ENCODE data around the gene PRB2. TPM values are rescaled to one million over a fixed set of nuclear protein-coding genes. Genes with fewer than 3 reads are reported as not detected.
"Not testable (repeated sequence)": the region's sequence is repeated elsewhere in the genome, so short reads cannot be mapped to it uniquely, and the experiment has no call there.

Gene PRB2
- total RNA-seq, 1 donor from 2014 or later, result not detected

DNA sequence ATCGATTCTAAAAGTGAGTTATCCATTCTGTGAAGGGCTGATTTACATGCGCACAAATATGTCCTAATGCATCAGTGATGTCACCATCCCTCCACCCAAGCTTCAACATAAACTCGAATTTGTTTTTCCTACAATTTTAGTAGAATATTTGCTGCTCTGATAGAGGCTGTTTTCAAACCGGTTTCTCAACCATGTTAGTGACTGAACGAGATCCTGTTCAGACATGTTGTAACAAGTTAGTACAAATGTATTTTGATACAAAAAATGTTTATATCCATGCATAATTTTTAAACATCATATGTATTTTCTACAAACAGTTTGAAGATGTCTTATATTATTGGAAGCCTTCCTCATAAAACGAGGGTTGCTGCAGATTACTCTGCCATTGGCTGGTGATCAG is 12.7 kb upstream of the PRB2 start:
- H3K27ac Mint-ChIP-seq (ENCODE audit: unreplicated experiment), result no peak overlapping the region
- no peaks in the 10 kb centered on the region for H3K4me1 Mint-ChIP-seq (ENCODE audit: low read depth)
- H3K9me3 Mint-ChIP-seq (ENCODE audit: low read depth), result peaks cover 18% of the 10 kb centered on the region
- peaks cover 7% of the 10 kb centered on the region for H3K36me3 Mint-ChIP-seq (ENCODE audit: low read depth)
- no peak for DNase-seq (ENCODE audit: low spot score)
- no peak overlapping the region for H3K4me3 Mint-ChIP-seq (ENCODE audit: unreplicated experiment)
- no peaks in the 10 kb centered on the region for H3K27me3 Mint-ChIP-seq (ENCODE audit: low read depth)
- TF ChIP-seq CTCF (IDR thresholded peaks at IDR 0.05), result no peak

GRCh38 chr12:11397366-11397765 is 2.0 kb upstream of the PRB2 start:
- Mint-ChIP-seq H3K4me3 (ENCODE audit: unreplicated experiment) (no peak overlapping the region), H3K36me3 (ENCODE audit: low read depth) (no peaks in the 10 kb centered on the region), H3K4me1 (ENCODE audit: low read depth) (no peaks in the 10 kb centered on the region), H3K27ac (ENCODE audit: unreplicated experiment) (no peak overlapping the region), H3K9me3 (ENCODE audit: low read depth) (peaks cover 4% of the 10 kb centered on the region), H3K27me3 (ENCODE audit: low read depth) (no peaks in the 10 kb centered on the region)
- DNase-seq (ENCODE audit: low spot score), result no peak
- no peak for TF ChIP-seq CTCF (IDR thresholded peaks at IDR 0.05)

DNA sequence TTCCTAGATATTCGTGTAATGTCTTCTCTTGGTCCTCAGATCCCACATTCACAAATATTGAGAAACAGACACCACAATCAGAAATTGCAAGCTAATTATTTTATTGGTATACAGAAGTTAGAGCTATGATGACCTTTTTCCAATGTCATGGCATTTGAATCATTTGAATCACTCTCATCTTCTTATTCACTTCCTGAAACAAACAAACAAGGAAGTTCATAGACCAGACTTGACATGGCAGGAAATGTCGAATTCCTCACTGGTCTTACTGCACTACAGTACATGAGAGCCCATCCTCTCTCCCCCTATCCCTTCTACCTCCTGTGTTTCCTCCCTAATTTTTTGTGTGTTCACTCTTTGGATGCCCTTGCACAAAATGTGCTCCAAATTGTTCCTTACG is 3.9 kb downstream of the PRB2 start:
- H3K27me3 Mint-ChIP-seq (ENCODE audit: low read depth), result not testable (repeated sequence)

GRCh38 chr12:11377420-11377819 is 17.9 kb downstream of the PRB2 start:
- Mint-ChIP-seq H3K9me3 (ENCODE audit: low read depth) (peaks cover 59% of the 10 kb centered on the region), H3K36me3 (ENCODE audit: low read depth) (peaks cover 19% of the 10 kb centered on the region)
- not testable (repeated sequence) for H3K27me3 Mint-ChIP-seq (ENCODE audit: low read depth); H3K4me1 Mint-ChIP-seq (ENCODE audit: low read depth); H3K4me3 Mint-ChIP-seq (ENCODE audit: unreplicated experiment); H3K27ac Mint-ChIP-seq (ENCODE audit: unreplicated experiment)
- DNase-seq (ENCODE audit: low spot score), result peak; percentile 68

More for the DNA sequence above, 3.9 kb downstream of the PRB2 start:
- not testable (repeated sequence) for H3K4me1 Mint-ChIP-seq (ENCODE audit: low read depth); DNase-seq (ENCODE audit: low spot score); H3K9me3 Mint-ChIP-seq (ENCODE audit: low read depth); H3K4me3 Mint-ChIP-seq (ENCODE audit: unreplicated experiment); H3K27ac Mint-ChIP-seq (ENCODE audit: unreplicated experiment); H3K36me3 Mint-ChIP-seq (ENCODE audit: low read depth)

DNA sequence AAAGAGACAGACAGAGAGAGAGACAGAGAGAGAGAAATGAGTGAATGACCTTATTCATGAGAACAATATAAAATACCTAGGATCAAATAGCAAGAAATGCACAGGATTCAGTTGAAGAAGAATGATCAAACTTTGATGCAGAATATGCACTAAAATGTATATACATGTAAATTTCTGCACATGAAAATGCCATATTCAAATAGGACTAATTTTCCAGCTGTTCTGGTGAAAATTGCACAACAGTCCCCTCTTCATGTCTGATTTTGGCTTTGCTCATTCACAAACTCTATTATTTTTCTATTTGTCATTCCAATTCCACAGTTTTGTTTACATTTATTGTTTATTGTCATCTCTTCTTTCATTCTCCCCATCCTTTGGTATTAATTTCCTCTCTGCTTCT is 34.2 kb downstream of the PRB2 start:
- Mint-ChIP-seq H3K4me3 (ENCODE audit: unreplicated experiment) (no peak overlapping the region), H3K36me3 (ENCODE audit: low read depth) (peaks cover 2% of the 10 kb centered on the region), H3K27ac (ENCODE audit: unreplicated experiment) (no peak overlapping the region), H3K9me3 (ENCODE audit: low read depth) (peaks cover 9% of the 10 kb centered on the region), H3K27me3 (ENCODE audit: low read depth) (no peaks in the 10 kb centered on the region), H3K4me1 (ENCODE audit: low read depth) (no peaks in the 10 kb centered on the region)
- no peak for DNase-seq (ENCODE audit: low spot score)
- TF ChIP-seq CTCF (IDR thresholded peaks at IDR 0.05), result no peak

GRCh38 chr12:11360205-11360883 is 35.0 kb downstream of the PRB2 start:
- H3K4me1 Mint-ChIP-seq (ENCODE audit: low read depth), result not testable (repeated sequence)

GRCh38 chr12:11351736-11352135 is 43.6 kb downstream of the PRB2 start:
- not testable (repeated sequence) for H3K4me1 Mint-ChIP-seq (ENCODE audit: low read depth); DNase-seq (ENCODE audit: low spot score); H3K27ac Mint-ChIP-seq (ENCODE audit: unreplicated experiment); H3K9me3 Mint-ChIP-seq (ENCODE audit: low read depth); H3K4me3 Mint-ChIP-seq (ENCODE audit: unreplicated experiment); H3K36me3 Mint-ChIP-seq (ENCODE audit: low read depth); H3K27me3 Mint-ChIP-seq (ENCODE audit: low read depth)

More at GRCh38 chr12:11360205-11360883, 35.0 kb downstream of the PRB2 start:
- not testable (repeated sequence) for H3K36me3 Mint-ChIP-seq (ENCODE audit: low read depth); H3K27ac Mint-ChIP-seq (ENCODE audit: unreplicated experiment); DNase-seq (ENCODE audit: low spot score); H3K4me3 Mint-ChIP-seq (ENCODE audit: unreplicated experiment); H3K9me3 Mint-ChIP-seq (ENCODE audit: low read depth); H3K27me3 Mint-ChIP-seq (ENCODE audit: low read depth)
